Measurements from ENCODE around the gene SON. TPM values are rescaled to one million over a fixed set of nuclear protein-coding genes. Genes with fewer than 3 reads are reported as not detected.

The SON gene
- total RNA-seq, 1 experiment from 2014 or later, result 220 TPM

DNA sequence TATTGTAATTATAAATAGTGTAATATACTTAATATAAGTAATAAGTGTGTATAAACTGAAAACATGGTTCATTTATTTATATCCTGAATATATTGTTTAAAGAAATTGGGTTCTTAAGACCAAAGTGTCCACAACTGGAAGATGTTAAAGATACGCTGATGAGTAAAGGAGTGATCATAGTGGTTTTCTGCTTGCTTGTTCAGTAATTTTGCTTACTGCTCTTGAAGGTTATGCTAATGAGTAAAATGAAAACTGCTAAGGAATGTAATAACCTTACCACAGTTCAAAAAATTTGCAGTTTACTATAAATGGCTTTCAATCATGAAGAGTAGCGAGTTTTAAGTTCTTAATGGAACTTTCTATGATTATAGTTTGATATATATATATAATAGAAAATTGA lies 23.7 kb downstream of the SON start:
- no peak for DNase-seq
- H3K9me3 Mint-ChIP-seq (ENCODE audit: unreplicated experiment), result no peaks in the 10 kb centered on the region
- Histone ChIP-seq H3K4me3 (ENCODE audit: low read depth, low read length) (no peak overlapping the region), H3K9me3 (no peaks in the 10 kb centered on the region), H3K27me3 (replicated peaks; ENCODE audit: control insufficient read depth, insufficient read depth, low read length) (no peaks in the 10 kb centered on the region), H3K4me1 (no peaks in the 10 kb centered on the region), H3K36me3 (ENCODE audit: control insufficient read depth, insufficient read depth, low read length) (no peaks in the 10 kb centered on the region)
- H3K27ac Mint-ChIP-seq (ENCODE audit: unreplicated experiment), result no peak overlapping the region
- H3K4me3 Mint-ChIP-seq (ENCODE audit: unreplicated experiment), result no peak overlapping the region
- no TSS peak for BruUV-seq (replicated peaks)
- H3K27me3 Mint-ChIP-seq (ENCODE audit: insufficient read depth, unreplicated experiment), result no peaks in the 10 kb centered on the region
- H3K36me3 Mint-ChIP-seq (ENCODE audit: insufficient read depth, unreplicated experiment), result peaks cover 61% of the 10 kb centered on the region
- POLR2A ChIA-PET, result no interaction called here
- intact Hi-C loops (cut with micrococcal nuclease; ENCODE audit: unreplicated experiment), result no loop called here
- CTCF ChIA-PET, result no interaction called here
- H3K4me1 Mint-ChIP-seq (ENCODE audit: low read depth, unreplicated experiment), result no peaks in the 10 kb centered on the region
- TF ChIP-seq, protein P1, sequence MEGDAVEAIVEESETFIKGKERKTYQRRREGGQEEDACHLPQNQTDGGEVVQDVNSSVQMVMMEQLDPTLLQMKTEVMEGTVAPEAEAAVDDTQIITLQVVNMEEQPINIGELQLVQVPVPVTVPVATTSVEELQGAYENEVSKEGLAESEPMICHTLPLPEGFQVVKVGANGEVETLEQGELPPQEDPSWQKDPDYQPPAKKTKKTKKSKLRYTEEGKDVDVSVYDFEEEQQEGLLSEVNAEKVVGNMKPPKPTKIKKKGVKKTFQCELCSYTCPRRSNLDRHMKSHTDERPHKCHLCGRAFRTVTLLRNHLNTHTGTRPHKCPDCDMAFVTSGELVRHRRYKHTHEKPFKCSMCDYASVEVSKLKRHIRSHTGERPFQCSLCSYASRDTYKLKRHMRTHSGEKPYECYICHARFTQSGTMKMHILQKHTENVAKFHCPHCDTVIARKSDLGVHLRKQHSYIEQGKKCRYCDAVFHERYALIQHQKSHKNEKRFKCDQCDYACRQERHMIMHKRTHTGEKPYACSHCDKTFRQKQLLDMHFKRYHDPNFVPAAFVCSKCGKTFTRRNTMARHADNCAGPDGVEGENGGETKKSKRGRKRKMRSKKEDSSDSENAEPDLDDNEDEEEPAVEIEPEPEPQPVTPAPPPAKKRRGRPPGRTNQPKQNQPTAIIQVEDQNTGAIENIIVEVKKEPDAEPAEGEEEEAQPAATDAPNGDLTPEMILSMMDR (IDR thresholded peaks at IDR 0.05; ENCODE audit: insufficient read depth in 1 of 2, low read depth in 1 of 2, low read length in 1 of 2, severe bottlenecking in 1 of 2, unreplicated experiment in 1 of 2), result no peak

DNA sequence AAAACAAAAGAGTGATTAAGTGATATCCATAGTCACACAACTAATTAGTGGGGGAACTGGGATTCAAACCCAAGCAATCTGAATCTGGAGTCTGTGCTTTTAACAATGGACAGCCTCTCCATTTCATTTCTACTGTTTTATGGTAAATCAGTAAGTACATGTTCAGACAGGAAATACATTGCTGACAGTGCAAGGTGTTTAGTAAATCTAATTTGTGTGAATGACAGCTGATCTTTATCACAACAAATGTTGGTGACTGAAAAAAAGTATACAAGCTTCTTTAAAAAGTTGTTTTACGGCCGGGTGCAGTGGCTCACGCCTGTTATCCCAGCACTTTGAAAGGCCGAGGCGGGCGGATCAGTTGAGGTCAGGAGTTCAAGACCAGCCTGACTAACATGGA lies 25.1 kb downstream of the SON start:
- H3K4me3 Mint-ChIP-seq (ENCODE audit: unreplicated experiment), result no peak overlapping the region
- H3K27me3 Mint-ChIP-seq (ENCODE audit: insufficient read depth, unreplicated experiment), result no peaks in the 10 kb centered on the region
- H3K4me1 ChIP-seq, result no peaks in the 10 kb centered on the region
- BruUV-seq (replicated peaks), result no TSS peak
- no peaks in the 10 kb centered on the region for H3K9me3 ChIP-seq
- no peaks in the 10 kb centered on the region for H3K4me1 Mint-ChIP-seq (ENCODE audit: low read depth, unreplicated experiment)
- no peak overlapping the region for H3K27ac Mint-ChIP-seq (ENCODE audit: unreplicated experiment)
- no peak overlapping the region for H3K4me3 ChIP-seq (ENCODE audit: low read depth, low read length)
- CTCF ChIA-PET, result no interaction called here
- TF ChIP-seq, protein P1 (IDR thresholded peaks at IDR 0.05; ENCODE audit: insufficient read depth in 1 of 2, low read depth in 1 of 2, low read length in 1 of 2, severe bottlenecking in 1 of 2, unreplicated experiment in 1 of 2), result no peak
- DNase-seq, result no peak
- H3K36me3 Mint-ChIP-seq (ENCODE audit: insufficient read depth, unreplicated experiment), result peaks cover 62% of the 10 kb centered on the region
- H3K36me3 ChIP-seq (ENCODE audit: control insufficient read depth, insufficient read depth, low read length), result no peaks in the 10 kb centered on the region; the same call in 1 of the 2 replicates
- no peaks in the 10 kb centered on the region for H3K9me3 Mint-ChIP-seq (ENCODE audit: unreplicated experiment)
- POLR2A ChIA-PET, result no interaction called here
- no peaks in the 10 kb centered on the region for H3K27me3 ChIP-seq (replicated peaks; ENCODE audit: control insufficient read depth, insufficient read depth, low read length)
- intact Hi-C loops (cut with micrococcal nuclease; ENCODE audit: unreplicated experiment), result no loop called here

DNA sequence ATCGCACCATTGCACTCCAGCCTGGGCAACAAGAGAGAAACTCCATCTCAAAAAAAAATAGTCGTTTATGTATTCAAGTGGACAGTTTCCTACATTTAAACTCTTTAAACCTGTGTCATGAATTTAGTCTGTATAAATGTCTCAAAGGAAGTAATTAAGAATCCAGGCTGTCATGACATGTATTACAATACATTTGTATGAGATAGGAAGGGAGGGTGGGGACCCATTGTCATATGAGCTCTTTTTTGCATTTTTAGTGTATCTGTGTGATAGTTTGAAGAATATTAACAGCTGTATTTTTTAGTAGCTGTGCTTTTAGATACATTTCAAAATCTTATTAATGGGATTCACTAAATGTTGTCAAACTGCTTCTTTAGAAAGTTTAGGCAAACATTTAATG lies 25.6 kb downstream of the SON start:
- H3K9me3 ChIP-seq, result no peaks in the 10 kb centered on the region
- no peak for DNase-seq
- H3K36me3 ChIP-seq (ENCODE audit: control insufficient read depth, insufficient read depth, low read length), result no peaks in the 10 kb centered on the region; the same call in 1 of the 2 replicates
- Mint-ChIP-seq H3K36me3 (ENCODE audit: insufficient read depth, unreplicated experiment) (peaks cover 64% of the 10 kb centered on the region), H3K9me3 (ENCODE audit: unreplicated experiment) (no peaks in the 10 kb centered on the region), H3K27me3 (ENCODE audit: insufficient read depth, unreplicated experiment) (no peaks in the 10 kb centered on the region), H3K4me3 (ENCODE audit: unreplicated experiment) (no peak overlapping the region), H3K4me1 (ENCODE audit: low read depth, unreplicated experiment) (no peaks in the 10 kb centered on the region), H3K27ac (ENCODE audit: unreplicated experiment) (no peak overlapping the region)
- intact Hi-C loops (cut with micrococcal nuclease; ENCODE audit: unreplicated experiment), result no loop called here
- CTCF ChIA-PET, result no interaction called here
- no peaks in the 10 kb centered on the region for H3K4me1 ChIP-seq
- TF ChIP-seq, protein P1 (IDR thresholded peaks at IDR 0.05; ENCODE audit: insufficient read depth in 1 of 2, low read depth in 1 of 2, low read length in 1 of 2, severe bottlenecking in 1 of 2, unreplicated experiment in 1 of 2), result no peak
- no peak overlapping the region for H3K4me3 ChIP-seq (ENCODE audit: low read depth, low read length)
- H3K27me3 ChIP-seq (replicated peaks; ENCODE audit: control insufficient read depth, insufficient read depth, low read length), result no peaks in the 10 kb centered on the region
- POLR2A ChIA-PET, result no interaction called here
- no TSS peak for BruUV-seq (replicated peaks)
